AG09319 (cell line): ENCODE results near the gene RAPGEF1.

Source experiments
- DNase-seq: peaks from one replicate; pipeline ENCODE4 v3.0.0-alpha.2; 2010; ENCODE audit warnings: low read depth; ENCODE audit errors: extremely low read depth
- CTCF ChIP-seq: IDR thresholded peaks from 2 replicates; pipeline ENCODE4 v1.5.1; 2011; ENCODE audit warnings: low read depth, mild to moderate bottlenecking, inconsistent platforms, low read length, moderate library complexity

The RAPGEF1 gene

GRCh38 chr9:131747352-131747751, 7.5 kb upstream of the RAPGEF1 start:
- peak; percentile 41 for DNase-seq
- TF ChIP-seq CTCF = peak; percentile 63

- no peak for TF ChIP-seq CTCF
- DNase-seq = no peak
Measured at GRCh38 chr9:131745610-131746009, 5.7 kb upstream of the RAPGEF1 start.

- TF ChIP-seq CTCF = no peak
- DNase-seq = no peak
Measured at GRCh38 chr9:131744720-131745201, 4.9 kb upstream of the RAPGEF1 start.

- no peak for DNase-seq
- TF ChIP-seq CTCF = no peak
Measured at GRCh38 chr9:131744171-131744719, 4.4 kb upstream of the RAPGEF1 start.

- DNase-seq = no peak
Measured at GRCh38 chr9:131743501-131743900, 3.6 kb upstream of the RAPGEF1 start.

GRCh38 chr9:131743096-131743495, 3.2 kb upstream of the RAPGEF1 start:
- no peak for TF ChIP-seq CTCF
- no peak for DNase-seq

More at GRCh38 chr9:131743501-131743900, 3.6 kb upstream of the RAPGEF1 start:
- TF ChIP-seq CTCF = no peak

- no peak for TF ChIP-seq CTCF
Measured at GRCh38 chr9:131740898-131741297, 1.0 kb upstream of the RAPGEF1 start.

More at GRCh38 chr9:131740898-131741297, 1.0 kb upstream of the RAPGEF1 start:
- DNase-seq = no peak
